HG02981 (cell line): ENCODE measurements around the gene SBF2.
"Not testable (repeated sequence)": the region's sequence is repeated elsewhere in the genome, so short reads cannot be mapped to it uniquely, and the experiment has no call there.

Source experiments
- ATAC-seq: cut with Tn5 transposase; IDR thresholded peaks from one replicate; pipeline ENCODE4 v1.9.1; 2021; ENCODE audit warnings: mild to moderate bottlenecking, moderate library complexity; ENCODE audit not compliant: unreplicated experiment

Gene SBF2

DNA sequence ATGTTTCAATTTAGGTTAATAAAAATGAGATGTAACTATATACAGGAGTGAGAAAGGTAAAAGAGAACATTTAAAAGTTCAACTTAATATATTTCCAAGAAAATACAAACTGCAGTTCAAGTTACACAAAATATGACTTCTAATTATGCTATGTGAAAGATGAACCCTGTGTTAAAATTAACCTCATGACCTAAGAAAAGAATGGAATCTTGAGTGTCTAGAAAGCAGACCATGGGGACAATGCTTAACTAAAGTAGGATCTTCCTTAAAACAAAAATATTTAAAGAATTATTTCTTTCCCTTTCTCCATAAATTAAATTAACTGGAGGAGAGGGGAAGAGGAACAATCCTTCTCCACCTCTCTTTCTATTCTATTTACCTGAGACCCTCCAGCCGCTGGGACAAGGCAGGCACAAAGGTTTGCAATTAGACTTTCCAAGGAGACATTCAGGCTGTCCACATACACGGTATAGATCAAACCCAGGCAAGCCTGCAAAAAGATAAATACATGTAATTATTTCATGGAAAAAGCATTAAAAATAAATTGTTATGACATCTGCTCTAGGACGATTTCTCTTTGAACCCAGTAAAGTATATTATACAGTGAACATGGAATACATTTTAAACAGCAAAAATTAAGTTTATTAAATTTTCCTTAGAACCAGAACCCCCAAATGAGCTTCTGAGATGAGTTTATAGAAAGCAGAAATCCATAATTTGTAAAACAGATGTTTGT is 264.5 kb downstream of the SBF2 start:
- no peak for ATAC-seq

GRCh38 chr11:10026514-10026913 is 267.5 kb downstream of the SBF2 start:
- no peak for ATAC-seq

- no peak for ATAC-seq
Observed at GRCh38 chr11:10023212-10023611, 270.8 kb downstream of the SBF2 start.

DNA sequence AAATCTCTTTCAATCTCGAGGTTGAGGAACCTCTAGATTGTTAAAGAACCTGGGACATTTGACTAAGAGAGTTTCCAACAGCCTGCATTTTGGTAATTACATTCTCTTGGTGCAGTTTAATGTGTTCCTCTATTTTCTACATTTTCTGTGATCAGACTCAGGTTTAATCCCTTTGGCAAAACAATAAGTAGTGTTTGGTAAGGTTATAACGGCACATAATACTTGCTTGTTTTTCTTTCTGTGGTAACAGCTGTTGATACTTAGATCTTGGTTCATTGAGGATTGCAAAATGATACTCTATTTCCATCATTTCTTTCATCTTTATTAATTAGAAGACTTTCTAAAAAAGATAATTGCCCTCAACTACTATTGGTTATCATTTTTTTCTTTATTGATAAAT is 271.3 kb downstream of the SBF2 start:
- ATAC-seq = no peak

DNA sequence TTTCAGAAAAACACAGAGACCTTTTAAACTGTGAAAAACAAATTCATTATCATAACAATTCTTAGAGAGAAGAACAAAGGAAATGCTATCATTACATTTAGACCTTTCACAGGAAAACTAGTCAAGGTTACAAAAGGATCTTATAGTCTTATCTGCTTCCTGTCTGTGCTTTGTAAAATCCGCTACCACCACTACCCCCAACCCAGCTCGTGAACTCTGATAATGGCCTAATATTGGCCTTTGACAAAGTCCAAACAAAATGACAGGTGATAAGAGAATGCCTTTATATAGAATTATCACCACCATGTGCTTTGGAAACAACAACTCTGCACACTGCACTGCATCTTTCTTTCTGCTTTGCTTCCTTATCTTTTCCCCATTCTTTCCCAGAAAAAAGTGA is 272.5 kb downstream of the SBF2 start:
- no peak for ATAC-seq

DNA sequence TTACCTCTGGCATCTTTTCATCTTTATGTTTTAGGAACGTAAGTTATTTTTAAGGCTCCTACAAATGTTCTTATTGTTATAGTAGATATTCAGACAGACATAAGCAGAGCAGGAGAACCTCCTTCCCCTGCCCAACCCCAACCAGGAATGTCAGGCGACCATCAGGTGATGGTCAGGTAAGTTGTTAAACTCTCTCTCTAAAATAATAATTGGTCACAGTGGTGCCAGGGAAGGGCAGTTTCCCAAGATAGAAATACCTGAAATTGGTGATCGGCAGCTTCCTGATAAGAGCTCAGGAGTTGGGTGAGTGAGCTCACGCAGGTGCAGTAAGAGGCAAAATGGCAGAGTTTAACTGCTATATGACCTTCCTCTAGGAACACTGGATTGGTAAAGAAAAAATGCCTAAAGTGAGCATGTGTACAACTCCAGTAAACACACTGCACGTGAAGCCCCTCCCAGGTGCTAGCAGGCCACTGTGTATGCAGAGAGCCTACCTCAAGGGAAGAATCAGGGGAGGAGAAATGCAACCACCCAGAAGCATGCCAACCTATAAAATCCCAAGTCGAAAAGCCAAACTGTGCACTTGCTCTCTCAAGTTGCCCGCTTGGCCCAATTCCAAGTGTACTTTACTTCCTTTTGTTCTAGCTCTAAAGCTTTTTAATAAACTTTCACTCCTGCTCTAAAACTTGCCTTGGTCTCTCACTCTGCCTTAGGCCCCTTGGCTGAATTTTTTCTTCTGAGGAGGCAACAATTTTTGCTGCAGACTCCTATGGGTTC is 273.9 kb downstream of the SBF2 start:
- ATAC-seq = no peak

- no peak for ATAC-seq
Observed at GRCh38 chr11:10017911-10018310, 276.1 kb downstream of the SBF2 start.

- ATAC-seq = no peak
Observed at GRCh38 chr11:10017050-10017449, 277.0 kb downstream of the SBF2 start.

- no peak for ATAC-seq
Observed at GRCh38 chr11:10012068-10012467, 282.0 kb downstream of the SBF2 start.

DNA sequence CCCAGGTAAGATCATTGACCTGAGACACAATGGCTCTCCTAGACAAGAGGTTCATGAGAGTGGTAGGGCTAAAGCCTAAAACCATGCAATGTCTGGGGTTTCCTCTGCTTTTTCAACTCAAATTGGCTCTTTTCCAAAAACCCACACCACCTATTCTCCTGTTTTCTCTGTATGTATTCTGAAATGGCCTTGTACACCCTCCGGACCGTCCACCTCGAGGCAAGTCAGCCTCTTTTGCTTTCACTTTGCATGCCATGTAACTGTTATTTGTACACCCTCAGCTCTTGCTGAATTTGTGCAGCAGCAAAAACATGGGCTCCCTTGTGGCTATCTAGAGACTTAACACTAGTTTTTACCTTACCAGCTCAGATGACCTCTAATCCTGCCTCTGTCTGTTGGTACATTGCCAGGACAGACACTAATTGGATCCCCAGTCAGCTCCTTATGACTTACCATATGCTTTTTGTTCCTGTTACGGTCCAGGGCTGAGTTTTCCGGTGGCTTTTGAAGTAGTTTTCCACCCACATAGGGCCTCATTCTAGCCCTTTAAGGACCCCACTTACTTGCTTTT is 288.0 kb downstream of the SBF2 start:
- no peak for ATAC-seq

DNA sequence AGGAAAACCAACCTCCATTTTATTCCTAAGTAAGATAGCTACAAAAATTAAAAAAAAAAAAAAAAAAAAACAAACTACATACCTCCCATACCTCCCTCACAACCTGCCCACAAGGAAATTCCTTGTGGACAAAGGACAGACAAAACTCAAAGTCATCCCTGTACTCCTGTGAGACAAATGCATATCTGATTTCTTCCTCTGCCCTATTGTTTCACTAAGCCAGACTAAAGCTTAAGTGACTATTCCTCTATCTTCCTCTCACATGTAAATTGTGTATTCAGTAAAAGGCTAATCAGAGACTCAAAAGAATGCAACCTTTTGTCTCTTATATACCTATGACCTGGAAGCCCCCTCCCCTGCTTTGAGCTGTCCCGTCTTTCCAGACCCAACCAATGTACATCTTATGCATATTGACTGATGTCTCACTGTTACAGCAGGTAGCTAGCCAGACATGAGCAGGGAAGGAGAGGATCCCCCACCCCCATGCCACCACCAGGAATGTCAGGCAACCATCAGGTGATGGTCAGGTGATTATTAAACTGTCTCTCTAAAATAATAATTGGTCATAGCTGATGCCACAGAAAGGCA is 289.4 kb downstream of the SBF2 start:
- ATAC-seq = no peak

DNA sequence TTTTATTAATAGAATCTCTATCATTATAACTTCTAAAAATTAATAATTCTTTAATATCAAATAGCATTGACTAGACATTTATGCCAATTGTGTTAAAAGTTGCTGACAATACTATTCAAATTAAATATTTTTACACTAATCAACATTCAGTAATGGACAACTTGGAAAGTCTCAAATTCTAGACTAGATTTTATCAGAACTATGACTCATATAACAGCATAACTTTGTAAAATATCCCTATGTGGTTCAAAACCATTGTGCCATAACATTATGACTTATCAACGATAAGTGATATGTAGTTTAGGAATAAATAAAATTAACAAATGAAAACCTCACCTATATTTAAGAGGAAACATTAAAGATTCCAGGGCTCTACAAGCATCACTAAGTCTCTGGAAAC is 291.8 kb downstream of the SBF2 start:
- no peak for ATAC-seq

DNA sequence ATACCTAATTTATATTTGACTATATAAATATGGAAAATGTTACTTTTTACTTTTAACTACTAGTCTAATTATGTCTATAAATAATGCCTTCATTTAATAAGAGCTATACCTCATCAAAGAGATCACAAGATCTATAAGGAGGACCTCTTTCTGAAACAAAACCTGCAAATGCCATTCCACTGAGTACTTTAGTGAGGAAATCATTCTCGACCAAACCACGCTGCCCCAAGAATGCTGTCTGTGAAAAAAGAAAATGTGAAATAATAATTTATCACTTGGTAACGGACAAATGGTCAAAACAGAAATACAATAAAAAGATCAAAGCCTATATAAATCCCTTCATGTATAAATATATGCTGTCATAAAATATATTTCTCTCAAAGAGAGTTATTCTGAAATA is 301.7 kb downstream of the SBF2 start:
- no peak for ATAC-seq

DNA sequence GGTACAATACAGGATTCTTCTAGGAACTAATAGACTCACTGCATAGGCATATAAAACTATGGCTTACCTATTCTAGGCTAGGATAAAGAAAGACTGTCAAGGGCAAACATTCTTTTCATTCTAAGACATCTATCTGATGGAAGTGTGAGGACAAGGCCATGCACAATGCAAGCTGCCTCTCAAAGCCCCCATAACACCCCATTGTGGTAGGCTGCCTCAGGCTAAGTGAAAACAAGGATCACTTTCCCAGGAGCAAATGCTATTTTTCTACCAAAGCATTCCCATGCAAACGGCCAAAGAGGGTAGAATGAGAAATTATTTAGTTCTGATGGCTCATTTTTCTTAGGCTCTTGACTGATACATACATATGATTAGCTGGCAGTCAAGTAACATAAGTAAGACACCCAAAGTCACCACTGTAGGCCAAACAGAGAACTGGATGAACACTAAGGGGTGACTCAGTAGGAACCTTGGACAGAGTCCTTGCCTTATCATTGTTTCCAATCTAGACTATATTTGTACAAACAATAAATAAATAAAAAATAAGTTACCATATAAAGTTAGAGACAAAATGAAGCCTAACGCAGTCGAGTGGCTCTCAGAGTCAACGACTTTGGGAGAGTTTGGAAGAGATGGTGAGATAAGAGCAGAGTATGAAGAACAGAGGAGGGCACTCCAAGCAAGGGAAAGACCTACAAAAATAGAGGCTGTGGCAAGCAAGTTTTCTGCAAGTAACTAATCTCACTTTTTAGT is 303.6 kb downstream of the SBF2 start:
- no peak for ATAC-seq

GRCh38 chr11:9987303-9987702 is 306.7 kb downstream of the SBF2 start:
- ATAC-seq = not testable (repeated sequence)

- ATAC-seq = no peak
Observed at GRCh38 chr11:9982796-9983579, 311.0 kb downstream of the SBF2 start.

GRCh38 chr11:9982127-9982795 is 311.8 kb downstream of the SBF2 start:
- no peak for ATAC-seq

GRCh38 chr11:9980931-9981330 is 313.1 kb downstream of the SBF2 start:
- ATAC-seq = no peak

DNA sequence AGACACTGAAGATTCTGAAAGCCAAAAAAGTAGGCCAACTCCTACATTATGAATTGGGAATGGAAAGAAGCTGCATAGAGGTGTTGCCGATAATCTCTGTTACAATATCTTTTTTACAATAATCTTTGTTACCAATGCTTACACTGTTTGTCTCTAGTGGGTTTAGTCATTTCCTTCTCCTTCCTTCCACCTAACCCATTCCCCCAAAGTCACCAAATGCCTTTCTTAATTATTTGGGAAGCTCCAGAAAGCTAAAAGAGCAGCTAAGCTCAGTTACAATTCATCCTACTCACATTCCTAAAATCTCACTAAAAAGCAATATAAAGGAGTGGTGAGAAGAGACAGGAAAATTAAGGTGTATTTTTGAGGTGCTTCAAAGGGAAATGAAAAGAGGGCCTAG is 316.5 kb downstream of the SBF2 start:
- no peak for ATAC-seq

DNA sequence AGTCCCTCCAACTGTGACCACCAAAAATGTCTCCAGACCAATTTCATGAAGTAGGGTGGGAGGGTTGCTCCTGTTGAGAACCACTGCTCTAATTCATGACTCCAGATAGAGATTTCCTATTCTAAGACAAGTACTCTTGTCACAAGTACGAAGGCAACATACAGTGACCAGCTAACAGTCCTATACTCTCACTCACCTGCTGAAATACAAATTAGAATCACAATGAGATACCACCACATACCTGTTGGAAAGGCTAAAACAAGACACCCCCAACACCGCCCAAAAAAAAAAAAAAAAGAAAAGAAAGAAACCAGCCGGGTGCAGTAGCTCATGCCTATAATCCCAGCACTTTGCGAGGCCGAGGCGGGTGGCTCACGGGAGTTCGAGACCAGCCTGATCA is 319.6 kb downstream of the SBF2 start:
- ATAC-seq = no peak
